ENCODE results near the gene PANK3.
A peak's percentile ranks its signal among the peaks of the same experiment; 100 is the strongest.

PANK3 gene

DNA sequence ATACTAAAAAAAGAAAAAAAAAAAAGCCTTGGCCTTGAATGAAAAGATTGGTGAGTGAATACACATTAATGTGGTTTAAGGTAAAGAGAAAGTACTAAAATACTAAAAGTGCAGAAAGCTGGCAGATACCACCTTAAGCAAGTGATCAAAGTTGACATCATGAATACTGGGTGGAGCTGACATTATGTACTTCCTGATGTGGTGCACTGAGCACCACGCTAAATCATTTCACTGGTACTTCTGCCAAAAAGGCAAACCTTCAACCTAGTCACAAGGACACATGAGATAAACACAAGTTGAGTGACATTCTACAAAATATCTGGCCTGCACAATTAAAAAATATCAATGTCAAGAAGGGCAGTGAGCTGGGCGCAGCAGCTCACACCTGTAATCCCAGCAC, 33.8 kb upstream of the PANK3 start:
- no peak for TF ChIP-seq CTCF (IDR thresholded peaks at IDR 0.05; ENCODE audit: insufficient read depth, low read depth, low read length, missing control alignments)
- H3K4me3 ChIP-seq (ENCODE audit: low read length) = no peak overlapping the region
- DNase-seq (ENCODE audit: low read depth) = no peak

- TF ChIP-seq CTCF (IDR thresholded peaks at IDR 0.05; ENCODE audit: insufficient read depth, low read depth, low read length, missing control alignments) = no peak
- H3K4me3 ChIP-seq (ENCODE audit: low read length) = no peak overlapping the region
- peak; percentile 40 for DNase-seq (ENCODE audit: low read depth)
These were observed 33.0 kb upstream of the PANK3 start for GRCh38 chr5:168612123-168612522.

DNA sequence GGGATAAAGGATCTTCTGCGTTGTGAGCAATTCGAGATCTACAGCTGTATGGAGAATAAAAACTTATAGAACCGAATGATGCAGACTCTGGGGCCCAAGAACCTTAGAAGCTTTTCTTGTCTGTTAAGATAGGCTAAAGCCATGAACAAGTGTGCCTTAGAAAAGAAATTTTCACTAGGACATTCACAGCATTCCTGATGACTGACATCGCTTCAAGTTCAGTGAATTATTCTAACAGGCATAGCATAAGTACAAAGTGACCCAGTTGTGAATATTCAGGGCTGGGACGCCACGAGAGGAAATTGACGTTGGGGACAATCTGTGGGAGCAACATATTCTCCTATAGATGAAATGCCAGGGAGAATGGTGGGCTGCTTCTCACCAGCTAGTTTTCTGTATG, 32.0 kb upstream of the PANK3 start:
- TF ChIP-seq CTCF (IDR thresholded peaks at IDR 0.05; ENCODE audit: insufficient read depth, low read depth, low read length, missing control alignments) = no peak
- no peak overlapping the region for H3K4me3 ChIP-seq (ENCODE audit: low read length)
- DNase-seq (ENCODE audit: low read depth) = no peak

DNA sequence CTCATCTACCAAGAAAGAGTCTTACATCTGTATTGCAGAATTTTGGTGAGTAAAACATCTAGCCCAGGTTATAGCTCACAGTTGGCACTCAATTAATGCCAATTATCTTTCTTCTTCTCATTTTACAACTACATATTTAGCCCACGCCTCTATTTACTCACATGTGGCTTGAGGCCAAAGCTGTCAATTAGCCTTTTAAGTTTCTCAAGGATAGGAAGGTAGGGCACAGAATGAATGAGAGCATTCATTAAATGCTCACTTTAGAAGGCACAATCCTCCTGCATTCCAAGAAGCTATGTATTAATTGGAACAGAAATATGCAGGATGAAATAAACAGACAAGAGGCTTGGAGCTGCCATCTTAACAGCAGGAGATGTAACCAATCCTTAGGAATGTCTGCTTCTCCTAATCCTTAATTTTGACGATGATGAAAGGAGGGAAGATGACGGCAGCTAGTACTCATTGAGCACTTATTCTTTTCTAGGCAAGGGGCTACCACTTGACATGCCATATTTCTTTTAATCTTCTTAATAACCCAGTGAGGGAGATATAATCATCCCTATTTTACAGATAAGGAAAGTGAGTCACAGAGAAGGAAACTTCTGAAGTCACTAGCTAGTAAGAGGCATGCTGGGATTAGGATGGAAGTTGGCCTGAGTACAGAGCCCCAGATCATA, 30.8 kb upstream of the PANK3 start:
- peak; percentile 29 for DNase-seq (ENCODE audit: low read depth)
- no peak for TF ChIP-seq CTCF (IDR thresholded peaks at IDR 0.05; ENCODE audit: insufficient read depth, low read depth, low read length, missing control alignments)
- H3K4me3 ChIP-seq (ENCODE audit: low read length) = no peak overlapping the region

DNA sequence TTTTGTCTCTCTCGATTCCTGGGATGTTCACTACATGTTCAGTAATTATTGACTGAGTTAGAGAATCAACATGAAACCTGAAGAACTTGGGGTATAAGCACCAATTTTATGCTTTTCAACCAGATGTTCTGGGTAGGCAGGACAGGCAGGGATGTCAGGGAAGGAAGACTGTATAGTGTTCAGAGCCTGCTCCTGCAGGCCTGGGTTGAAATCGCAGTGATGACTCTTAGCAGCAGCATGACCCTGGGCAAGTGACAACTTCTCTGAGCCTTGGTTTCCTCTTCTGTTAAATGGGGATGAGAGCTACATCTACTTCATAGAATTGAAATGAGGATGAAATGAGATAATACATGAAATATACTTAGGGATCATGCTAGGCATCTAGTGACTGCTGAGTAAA, 29.7 kb upstream of the PANK3 start:
- TF ChIP-seq CTCF (IDR thresholded peaks at IDR 0.05; ENCODE audit: insufficient read depth, low read depth, low read length, missing control alignments) = no peak
- H3K4me3 ChIP-seq (ENCODE audit: low read length) = no peak overlapping the region
- no peak for DNase-seq (ENCODE audit: low read depth)

GRCh38 chr5:168608386-168608785, 29.2 kb upstream of the PANK3 start:
- no peak overlapping the region for H3K4me3 ChIP-seq (ENCODE audit: low read length)
- DNase-seq (ENCODE audit: low read depth) = no peak
- no peak for TF ChIP-seq CTCF (IDR thresholded peaks at IDR 0.05; ENCODE audit: insufficient read depth, low read depth, low read length, missing control alignments)

GRCh38 chr5:168607946-168608345, 28.8 kb upstream of the PANK3 start:
- TF ChIP-seq CTCF (IDR thresholded peaks at IDR 0.05; ENCODE audit: insufficient read depth, low read depth, low read length, missing control alignments) = no peak
- no peak overlapping the region for H3K4me3 ChIP-seq (ENCODE audit: low read length)
- DNase-seq (ENCODE audit: low read depth) = no peak

Data from epithelial cell of esophagus (primary cell).